Limb (tissue), 2 donors: Measurements from ENCODE around the gene MRTFA.

Experiments
- DNase-seq, 2 donors: peaks; one replicate each; pipeline ENCODE4 v3.0.0-alpha.2; 2016; ENCODE audit errors: extremely low spot score in 2 of 2

MRTFA gene

DNA sequence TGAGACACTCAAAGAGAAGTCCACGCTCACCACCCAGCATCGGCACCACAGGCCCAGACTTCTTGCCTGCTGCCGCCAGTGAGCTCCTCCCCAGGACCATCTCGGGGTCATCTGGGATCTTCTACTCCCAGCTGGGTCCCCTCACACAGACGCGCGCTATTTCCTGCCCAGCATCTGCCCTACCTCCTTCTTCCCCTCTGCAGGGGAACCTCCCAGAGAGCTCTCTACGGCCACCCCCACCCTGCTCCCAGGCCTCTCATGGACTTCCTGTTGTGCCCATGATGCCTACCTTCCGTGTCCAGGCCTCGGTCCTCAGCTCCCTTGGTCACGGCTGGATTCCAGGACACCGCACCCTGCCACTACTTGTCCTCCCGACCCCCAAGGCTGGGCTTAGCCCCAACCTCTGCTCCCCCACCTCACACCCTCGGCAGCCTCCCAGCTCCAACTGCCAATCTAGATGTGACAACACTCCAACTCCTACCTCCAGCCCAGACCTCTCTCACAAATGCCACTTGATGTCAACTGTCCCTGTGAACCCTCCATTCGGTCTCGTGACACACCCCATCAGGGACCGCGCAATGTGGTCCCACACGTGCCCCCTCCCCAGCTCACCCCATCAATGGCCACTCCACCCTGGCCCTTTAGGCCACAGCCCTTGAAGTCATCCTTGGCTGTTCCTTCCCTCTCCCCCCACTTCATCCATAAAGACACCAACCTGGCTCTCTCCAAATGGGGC, 220.8 kb downstream of the MRTFA start:
- DNase-seq, result no peak

GRCh38 chr22:40414838-40415505, 221.5 kb downstream of the MRTFA start:
- no peak for DNase-seq

GRCh38 chr22:40414311-40414710, 222.2 kb downstream of the MRTFA start:
- DNase-seq, result no peak

GRCh38 chr22:40413873-40414272, 222.6 kb downstream of the MRTFA start:
- DNase-seq, result no peak

GRCh38 chr22:40412441-40412840, 224.1 kb downstream of the MRTFA start:
- DNase-seq, result no peak

GRCh38 chr22:40411506-40411861, 225.0 kb downstream of the MRTFA start:
- no peak for DNase-seq

DNA sequence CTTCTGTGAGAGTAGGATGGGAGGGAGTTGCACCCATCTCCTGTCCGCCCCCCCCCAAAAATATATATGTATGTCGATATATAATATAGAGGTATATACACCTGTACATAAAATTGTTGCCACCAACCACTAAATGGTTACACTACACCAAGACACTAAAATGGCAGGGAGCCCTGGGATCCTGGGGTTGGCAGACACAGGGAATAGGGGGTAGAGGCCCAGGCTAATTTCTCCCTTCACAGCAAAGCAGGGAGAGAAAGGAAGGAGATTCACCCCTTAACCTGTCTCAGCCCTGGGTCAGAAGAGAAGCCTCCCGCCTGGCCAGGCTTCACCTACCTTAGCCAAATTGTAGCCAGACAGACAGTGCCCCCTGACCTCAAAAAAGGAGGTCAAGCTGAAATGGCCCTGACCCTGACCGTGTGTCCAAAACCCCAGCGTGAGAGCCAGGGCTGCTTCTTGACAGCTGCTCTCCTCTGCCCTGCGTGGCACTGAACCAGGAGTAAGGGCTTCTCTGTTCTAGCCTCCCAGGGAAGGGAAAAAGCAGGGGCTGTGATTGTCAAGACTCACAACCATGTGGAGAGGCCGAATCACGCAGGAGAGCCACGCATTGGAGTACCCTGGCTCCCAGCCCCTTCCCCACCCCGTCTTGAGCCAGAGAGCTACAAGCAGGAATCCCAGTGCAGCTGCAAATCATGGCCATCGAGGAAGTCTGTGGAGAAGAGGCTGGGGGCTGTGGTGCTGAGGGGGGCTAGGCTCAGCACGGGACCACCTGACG, 225.6 kb downstream of the MRTFA start:
- no peak for DNase-seq

DNA sequence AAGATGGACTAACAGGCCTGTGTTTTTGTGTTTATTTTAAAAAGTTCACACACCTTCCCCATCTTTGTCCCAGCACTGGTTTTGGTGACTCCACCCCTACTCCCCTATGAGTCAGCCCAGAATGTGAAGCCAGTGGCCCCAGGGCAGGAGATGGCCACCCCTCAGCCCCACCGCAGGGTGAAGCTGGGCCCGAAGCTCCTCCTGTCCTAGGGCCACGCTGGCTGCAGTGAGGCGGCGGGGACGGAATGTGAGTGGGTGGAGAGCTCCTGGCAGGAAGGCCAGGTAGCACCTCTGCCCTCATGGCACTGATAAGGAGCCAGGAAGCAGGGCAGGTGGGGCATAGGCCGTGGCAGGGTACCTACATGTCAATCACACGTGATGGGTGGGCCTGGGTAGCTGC, 226.2 kb downstream of the MRTFA start:
- no peak for DNase-seq

DNA sequence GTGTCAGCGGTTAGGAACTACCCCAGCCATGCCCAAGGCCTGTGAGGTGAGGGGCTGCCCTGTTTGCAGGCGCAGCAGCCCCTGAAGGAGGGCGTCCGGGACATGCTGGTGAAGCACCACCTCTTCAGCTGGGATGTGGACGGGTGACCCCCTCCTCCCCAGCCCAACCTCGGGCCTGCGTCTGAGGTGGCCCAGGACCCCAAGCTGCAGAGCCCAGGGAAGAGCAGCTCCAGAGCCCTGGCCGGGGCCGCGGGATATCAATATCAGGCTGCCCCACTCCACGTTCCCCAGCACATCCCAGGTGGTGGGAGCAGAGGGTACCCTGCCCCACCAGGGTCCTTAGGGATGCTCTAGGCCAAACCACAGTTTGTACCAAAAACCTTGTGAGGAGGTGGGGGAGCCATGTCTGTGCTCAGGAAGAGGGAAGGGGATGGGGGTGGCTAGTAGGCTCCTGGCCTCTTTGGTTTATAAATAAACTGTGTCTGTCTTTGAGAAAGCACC, 226.9 kb downstream of the MRTFA start:
- no peak for DNase-seq

DNA sequence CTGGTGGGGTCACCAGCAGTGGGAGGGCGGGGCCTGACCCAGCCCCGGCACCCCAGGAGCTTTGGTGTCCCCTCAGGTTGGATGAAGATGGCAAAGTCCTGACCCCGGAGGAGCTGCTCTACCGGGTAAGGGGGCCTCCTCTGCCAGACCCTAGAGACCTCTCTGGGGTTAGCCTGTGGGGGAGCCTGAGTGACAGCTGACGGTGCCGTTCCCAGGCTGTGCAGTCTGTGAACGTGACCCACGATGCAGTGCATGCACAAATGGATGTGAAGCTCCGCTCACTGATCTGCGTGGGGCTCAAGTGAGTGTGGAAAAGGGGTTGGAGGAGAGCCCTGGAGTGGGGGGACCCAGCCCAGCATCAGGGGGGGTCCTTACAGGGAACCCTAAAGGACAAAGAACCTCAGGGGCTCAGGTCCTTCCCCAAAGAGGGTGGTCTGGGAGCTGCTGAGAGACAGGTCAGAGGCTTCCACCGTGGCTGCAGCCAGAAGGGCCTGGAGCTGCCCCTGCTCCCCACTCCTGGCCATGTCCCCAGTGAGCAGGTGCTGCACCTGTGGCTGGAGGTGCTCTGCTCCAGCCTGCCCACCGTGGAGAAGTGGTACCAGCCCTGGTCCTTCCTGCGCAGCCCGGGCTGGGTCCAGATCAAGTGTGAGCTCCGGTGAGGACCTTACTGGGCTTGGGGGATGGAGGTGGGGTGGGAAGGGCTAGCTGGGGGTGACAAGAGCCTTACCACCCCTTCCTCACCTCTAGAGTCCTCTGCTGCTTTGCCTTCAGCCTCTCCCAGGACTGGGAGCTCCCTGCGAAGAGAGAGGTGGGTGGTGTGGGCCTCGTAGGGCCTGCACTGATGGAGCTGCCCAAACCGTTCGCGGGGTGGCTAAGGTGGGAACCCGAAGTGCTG, 227.6 kb downstream of the MRTFA start:
- DNase-seq, result no peak

GRCh38 chr22:40407831-40408717, 228.4 kb downstream of the MRTFA start:
- no peak for DNase-seq

- DNase-seq, result no peak
Measured at GRCh38 chr22:40407021-40407761, 229.3 kb downstream of the MRTFA start.

DNA sequence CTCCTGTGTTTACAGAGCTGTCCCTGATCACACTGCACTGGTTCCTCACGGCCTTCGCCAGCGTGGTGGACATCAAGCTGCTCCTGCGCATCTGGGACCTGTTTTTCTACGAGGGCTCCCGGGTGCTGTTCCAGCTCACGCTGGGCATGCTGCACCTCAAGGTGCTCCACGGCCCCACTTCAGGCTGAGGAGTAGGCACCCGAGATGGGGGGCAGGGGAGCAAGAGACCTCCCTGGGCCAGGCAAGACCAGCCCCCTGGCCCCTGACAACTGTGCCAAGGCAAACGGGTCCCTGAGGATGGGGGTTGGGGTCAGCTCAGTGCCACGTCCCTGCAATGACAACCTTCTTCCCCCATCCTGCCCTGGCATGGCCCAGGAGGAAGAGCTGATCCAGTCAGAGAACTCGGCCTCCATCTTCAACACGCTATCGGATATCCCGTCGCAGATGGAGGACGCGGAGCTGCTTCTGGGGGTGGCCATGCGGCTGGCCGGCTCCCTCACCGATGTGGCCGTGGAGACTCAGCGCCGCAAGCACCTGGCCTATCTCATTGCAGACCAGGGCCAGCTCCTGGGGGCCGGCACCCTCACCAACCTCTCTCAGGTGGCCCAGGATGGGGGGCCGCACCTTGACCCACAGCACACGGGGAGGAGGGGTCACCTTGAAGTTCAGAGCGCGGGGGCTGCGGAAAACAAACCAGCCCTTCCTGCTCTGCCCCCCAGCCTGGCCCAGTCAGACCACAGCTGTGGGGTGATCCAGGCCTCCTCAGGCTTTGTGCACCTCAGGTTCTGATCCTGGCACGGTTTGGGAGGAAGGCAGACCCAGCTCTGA, 230.2 kb downstream of the MRTFA start:
- DNase-seq, result no peak

GRCh38 chr22:40405178-40406062, 231.1 kb downstream of the MRTFA start:
- DNase-seq, result no peak

DNA sequence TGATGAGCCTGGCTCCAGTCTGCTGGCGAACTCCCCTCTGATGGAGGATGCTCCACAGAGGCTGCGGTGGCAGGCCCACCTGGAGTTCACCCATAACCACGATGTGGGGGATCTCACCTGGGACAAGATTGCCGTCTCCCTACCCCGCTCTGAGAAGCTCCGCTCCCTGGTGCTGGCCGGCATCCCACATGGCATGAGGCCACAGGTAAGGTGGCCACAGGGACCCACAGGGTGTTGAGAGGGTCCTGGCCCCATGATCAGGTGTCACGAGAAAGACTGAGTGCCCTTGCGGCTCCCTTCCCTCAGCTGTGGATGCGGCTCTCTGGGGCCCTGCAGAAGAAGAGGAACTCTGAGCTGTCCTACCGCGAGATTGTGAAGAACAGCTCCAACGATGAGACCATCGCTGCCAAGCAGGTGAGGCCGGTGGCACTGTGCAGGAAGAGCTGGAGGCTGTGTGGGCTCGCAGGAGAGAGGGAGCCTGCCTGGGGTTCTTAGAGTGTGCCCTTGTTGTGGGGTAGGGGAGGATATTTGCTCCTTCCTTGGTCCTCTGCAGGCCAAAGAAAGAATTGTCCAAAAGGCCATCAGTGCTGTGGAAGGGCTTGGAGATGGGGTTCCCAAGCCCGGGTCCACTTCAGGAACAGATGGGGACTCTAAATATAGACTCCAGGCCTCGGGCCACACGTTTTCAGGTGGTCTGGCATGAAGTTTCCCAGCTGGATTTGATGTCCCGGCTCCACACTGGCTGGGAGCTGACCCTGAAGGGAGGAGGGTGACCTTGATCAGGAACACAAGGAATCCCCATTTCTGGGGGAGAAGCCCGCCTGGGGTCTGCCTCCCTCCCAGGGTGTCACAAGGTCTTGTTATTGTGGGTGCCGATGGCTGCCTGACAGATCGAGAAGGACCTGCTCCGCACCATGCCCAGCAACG, 232.0 kb downstream of the MRTFA start:
- no peak for DNase-seq

GRCh38 chr22:40403651-40404050, 232.9 kb downstream of the MRTFA start:
- no peak for DNase-seq

GRCh38 chr22:40403141-40403540, 233.4 kb downstream of the MRTFA start:
- DNase-seq, result no peak
